Lower leg skin (tissue), 4 donors: ENCODE data around the gene RTCA. TPM values are rescaled to one million over a fixed set of nuclear protein-coding genes. Genes with fewer than 3 reads are reported as not detected.
"Not testable (repeated sequence)": the region's sequence is repeated elsewhere in the genome, so short reads cannot be mapped to it uniquely, and the experiment has no call there.

Source experiments
- DNase-seq, 2 donors: peaks; one replicate each; pipeline ENCODE4 v3.0.0-alpha.2; 2019; ENCODE audit warnings: low spot score in 2 of 2
- H3K4me3 ChIP-seq: fragments of 200-600 bp; sonication (generic); 2 replicates; pipeline ENCODE4 v1.5.1; 2017; ENCODE audit warnings: mild to moderate bottlenecking, low read depth; ENCODE audit not compliant: poor library complexity, severe bottlenecking
- CTCF ChIP-seq, 3 donors: fragments of 450-650 bp; IDR thresholded peaks; one replicate each; pipeline ENCODE4 v1.5.1; 2016; ENCODE audit warnings: antibody characterized with exemption in 3 of 3, mild to moderate bottlenecking in 3 of 3, moderate library complexity in 2 of 3
- POLR2A ChIP-seq, 2 donors: fragments of 450-650 bp; IDR thresholded peaks; one replicate each; pipeline ENCODE4 v1.6.1; 2016 to 2017; ENCODE audit warnings: antibody characterized with exemption in 2 of 2, mild to moderate bottlenecking in 1 of 2, moderate library complexity in 1 of 2
- WGBS, 2 donors: methylation state at CpG; one replicate each; pipeline ENCODE4 v1.1.5; 2018; 5-methylcytosine and 5-hydroxymethylcytosine counted together
- intact Hi-C: fragments of 100-400 bp; cut with DNase I; formaldehyde crosslinking; loops from one replicate; pipeline ENCODE4 v1.15.0; 2023; ENCODE audit warnings: low total_unique reads
- total RNA-seq, 4 donors: library from RNA; depleted of rRNA; stranded (reverse); fragments of >200 nt; gene quantifications; one replicate each; pipeline ENCODE4 v1.1.0, GENCODE V29; 2016

The RTCA gene
- total RNA-seq, 4 donors from 2014 or later, result 13.0 to 26.6 (median 17.1) TPM

- TF ChIP-seq POLR2A (IDR thresholded peaks at IDR 0.05) (no peak), CTCF (IDR thresholded peaks at IDR 0.05) (no peak)
- no peak for DNase-seq
- 0% methylated on average over 1 of the region's 1 CpG for WGBS, 2 donors
- intact Hi-C loops, result no loop called here
- no peak overlapping the region for H3K4me3 ChIP-seq
Observed at GRCh38 chr1:100250264-100250663, 15.8 kb upstream of the RTCA start.

- WGBS, 2 donors, result 96 to 100% methylated on average over 3 of the region's 3 CpGs
- TF ChIP-seq POLR2A (IDR thresholded peaks at IDR 0.05) (no peak), CTCF (IDR thresholded peaks at IDR 0.05) (no peak)
- no peak overlapping the region for H3K4me3 ChIP-seq
- DNase-seq, result no peak
- intact Hi-C loops, result no loop called here
Observed at GRCh38 chr1:100250807-100251206, 15.2 kb upstream of the RTCA start.

GRCh38 chr1:100252901-100253300 is 13.1 kb upstream of the RTCA start:
- no peak for DNase-seq
- 46 to 61% methylated on average over 4 of the region's 4 CpGs for WGBS, 2 donors
- H3K4me3 ChIP-seq, result no peak overlapping the region
- TF ChIP-seq POLR2A (IDR thresholded peaks at IDR 0.05) (no peak), CTCF (IDR thresholded peaks at IDR 0.05) (no peak)
- intact Hi-C loops, result no loop called here

- TF ChIP-seq POLR2A (IDR thresholded peaks at IDR 0.05), result no peak
- TF ChIP-seq CTCF (IDR thresholded peaks at IDR 0.05), result no peak
- no peak for DNase-seq
- intact Hi-C loops, result no loop called here
- 61 to 74% methylated on average over 10 of the region's 10 CpGs for WGBS, 2 donors
- no peak overlapping the region for H3K4me3 ChIP-seq
Observed at GRCh38 chr1:100253552-100253951, 12.5 kb upstream of the RTCA start.

- intact Hi-C loops, H3K4me3 ChIP-seq, DNase-seq: not testable (repeated sequence)
- WGBS, 2 donors, result 89 to 93% methylated on average over 5 of the region's 5 CpGs
Observed at GRCh38 chr1:100256273-100256672, 9.7 kb upstream of the RTCA start.

- 80 to 89% methylated on average over 6 of the region's 6 CpGs for WGBS, 2 donors
- H3K4me3 ChIP-seq, DNase-seq, intact Hi-C loops: not testable (repeated sequence)
Observed at GRCh38 chr1:100258427-100258826, 7.6 kb upstream of the RTCA start.

GRCh38 chr1:100261686-100262085 is 4.3 kb upstream of the RTCA start:
- DNase-seq, result no peak
- TF ChIP-seq POLR2A (IDR thresholded peaks at IDR 0.05) (no peak), CTCF (IDR thresholded peaks at IDR 0.05) (no peak)
- intact Hi-C loops, result no loop called here
- no peak overlapping the region for H3K4me3 ChIP-seq

- DNase-seq, H3K4me3 ChIP-seq, intact Hi-C loops: not testable (repeated sequence)
- 92 to 97% methylated on average over 5 of the region's 5 CpGs for WGBS, 2 donors
Observed at GRCh38 chr1:100264081-100264480, 1.9 kb upstream of the RTCA start.
